ENCODE results near the gene POLR3H.

GRCh38 chr22:41487037-41487935 lies 57.0 kb downstream of the POLR3H start:
- TF ChIP-seq POLR2AphosphoS5 (IDR thresholded peaks at IDR 0.05; ENCODE audit: borderline replicate concordance, low read depth, low read length) (no peak), FOXP2 (optimal IDR thresholded peaks at IDR 0.05; ENCODE audit: control extremely low read depth, extremely low read length, insufficient read depth) (no peak)
